ENCODE data around the gene SETD1B. TPM values are rescaled to one million over a fixed set of nuclear protein-coding genes. Genes with fewer than 3 reads are reported as not detected.

Gene SETD1B
- polyA plus RNA-seq, 1 donor from 2014 or later: 2.6 TPM

DNA sequence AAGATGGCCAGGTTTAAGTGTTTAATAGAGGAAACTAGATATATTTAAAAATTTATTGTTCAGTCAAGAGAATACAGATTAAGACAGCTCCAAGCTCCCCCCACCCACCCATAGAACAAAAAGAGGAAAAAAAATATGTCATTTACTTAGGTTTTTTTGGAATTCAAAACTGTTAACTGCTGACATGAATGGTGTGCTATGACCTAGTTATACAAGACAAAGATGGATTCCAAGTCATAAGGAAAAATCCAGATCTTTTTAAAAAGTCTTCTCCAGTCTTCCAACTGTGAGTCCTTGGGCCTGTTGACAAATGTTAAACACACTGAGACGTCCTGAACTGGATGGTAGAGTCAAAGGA lies 1.3 kb upstream of the SETD1B start (continued):
- TF ChIP-seq SMC3 (conservative IDR thresholded peaks at IDR 0.05; ENCODE audit: poor library complexity) (no peak), POLR2AphosphoS5 (IDR thresholded peaks at IDR 0.05) (no peak), EZH2 (IDR thresholded peaks at IDR 0.05; ENCODE audit: borderline replicate concordance, insufficient read depth, low read length, poor library complexity, severe bottlenecking) (no peak)

GRCh38 chr12:121802843-121803698 lies 738 bp upstream of the SETD1B start:
- peaks cover 28% of the 10 kb centered on the region for H4K20me1 ChIP-seq (ENCODE audit: insufficient read depth)
- H3K79me2 ChIP-seq (replicated peaks; ENCODE audit: insufficient read depth, low read length): peaks cover 73% of the 10 kb centered on the region
- H2AFZ ChIP-seq (ENCODE audit: low read depth, low read length): peak overlapping the region; percentile 17
- H3K9me2 ChIP-seq (ENCODE audit: insufficient read depth, low read length): no peaks in the 10 kb centered on the region
- H3K27me3 ChIP-seq (ENCODE audit: insufficient read depth, low read depth, low read length): no peaks in the 10 kb centered on the region
- peak overlapping the region; percentile 99 for H3K9ac ChIP-seq (ENCODE audit: low read length)
- H3K4me2 ChIP-seq (ENCODE audit: low read length): peak overlapping the region; percentile 100
- peaks cover 13% of the 10 kb centered on the region for H3F3A ChIP-seq (ENCODE audit: insufficient read depth, low read length, poor library complexity, severe bottlenecking)
- TF ChIP-seq RAD21 (conservative IDR thresholded peaks at IDR 0.05) (no peak), TAF1 (IDR thresholded peaks at IDR 0.05; ENCODE audit: low read depth) (peak; percentile 91), EZH2 (IDR thresholded peaks at IDR 0.05; ENCODE audit: borderline replicate concordance, insufficient read depth, low read length, poor library complexity, severe bottlenecking) (no peak), MXI1 (conservative IDR thresholded peaks at IDR 0.05; ENCODE audit: poor library complexity, severe bottlenecking) (peak; percentile 76), SMC3 (conservative IDR thresholded peaks at IDR 0.05; ENCODE audit: poor library complexity) (no peak), REST (IDR thresholded peaks at IDR 0.05; ENCODE audit: borderline replicate concordance) (peak; percentile 91), EP300 (conservative IDR thresholded peaks at IDR 0.05; ENCODE audit: poor library complexity, severe bottlenecking) (peak; percentile 45), POLR2AphosphoS5 (IDR thresholded peaks at IDR 0.05) (peak; percentile 98)
- TF ChIP-seq, protein P1, sequence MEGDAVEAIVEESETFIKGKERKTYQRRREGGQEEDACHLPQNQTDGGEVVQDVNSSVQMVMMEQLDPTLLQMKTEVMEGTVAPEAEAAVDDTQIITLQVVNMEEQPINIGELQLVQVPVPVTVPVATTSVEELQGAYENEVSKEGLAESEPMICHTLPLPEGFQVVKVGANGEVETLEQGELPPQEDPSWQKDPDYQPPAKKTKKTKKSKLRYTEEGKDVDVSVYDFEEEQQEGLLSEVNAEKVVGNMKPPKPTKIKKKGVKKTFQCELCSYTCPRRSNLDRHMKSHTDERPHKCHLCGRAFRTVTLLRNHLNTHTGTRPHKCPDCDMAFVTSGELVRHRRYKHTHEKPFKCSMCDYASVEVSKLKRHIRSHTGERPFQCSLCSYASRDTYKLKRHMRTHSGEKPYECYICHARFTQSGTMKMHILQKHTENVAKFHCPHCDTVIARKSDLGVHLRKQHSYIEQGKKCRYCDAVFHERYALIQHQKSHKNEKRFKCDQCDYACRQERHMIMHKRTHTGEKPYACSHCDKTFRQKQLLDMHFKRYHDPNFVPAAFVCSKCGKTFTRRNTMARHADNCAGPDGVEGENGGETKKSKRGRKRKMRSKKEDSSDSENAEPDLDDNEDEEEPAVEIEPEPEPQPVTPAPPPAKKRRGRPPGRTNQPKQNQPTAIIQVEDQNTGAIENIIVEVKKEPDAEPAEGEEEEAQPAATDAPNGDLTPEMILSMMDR (IDR thresholded peaks at IDR 0.05; ENCODE audit: poor library complexity, severe bottlenecking): peak; percentile 20
- H3K4me3 ChIP-seq (ENCODE audit: low read length): peak overlapping the region; percentile 77
- H3K9me3 ChIP-seq (ENCODE audit: low read length): no peaks in the 10 kb centered on the region
- H3K27ac ChIP-seq (ENCODE audit: low read length): peak overlapping the region; percentile 100
- H3K36me3 ChIP-seq (ENCODE audit: insufficient read depth, low read length): no peaks in the 10 kb centered on the region

Measured in neural cell (in vitro differentiated cells).